Coronary artery (tissue), 2 donors: ENCODE results near the gene CLEC2L.
A peak's percentile ranks its signal among the peaks of the same experiment; 100 is the strongest.

Experiments used
- DNase-seq: peaks from one replicate; pipeline ENCODE4 v3.0.0-alpha.2; 2017; ENCODE audit warnings: low spot score
- H3K27ac ChIP-seq, 2 donors: fragments of 200-600 bp; sonication (generic); one replicate each; pipeline ENCODE4 v1.5.1; 2016 to 2019
- H3K4me3 ChIP-seq: fragments of 200-600 bp; sonication (generic); 2 replicates; pipeline ENCODE4 v1.5.1; 2016; ENCODE audit warnings: mild to moderate bottlenecking, moderate library complexity
- CTCF ChIP-seq: fragments of 200-600 bp; sonication (generic); IDR thresholded peaks from one replicate; pipeline ENCODE4 v1.5.1; 2019; ENCODE audit warnings: antibody characterized with exemption

CLEC2L gene

GRCh38 chr7:139562961-139563565, 39.6 kb downstream of the CLEC2L start:
- TF ChIP-seq CTCF: no peak
- peak; percentile 68 for DNase-seq
- Histone ChIP-seq H3K4me3 (no peak overlapping the region), H3K27ac (no peak overlapping the region)

- DNase-seq: peak; percentile 53
- Histone ChIP-seq H3K4me3 (no peak overlapping the region), H3K27ac (no peak overlapping the region)
- no peak for TF ChIP-seq CTCF
These were observed 40.4 kb downstream of the CLEC2L start for GRCh38 chr7:139563856-139564255.

- no peak overlapping the region for H3K4me3 ChIP-seq
- DNase-seq: peak; percentile 33
- TF ChIP-seq CTCF: no peak
- no peak overlapping the region for H3K27ac ChIP-seq
These were observed 42.6 kb downstream of the CLEC2L start for GRCh38 chr7:139566075-139566474.

- no peak for TF ChIP-seq CTCF
- DNase-seq: peak; percentile 55
- no peak overlapping the region for H3K27ac ChIP-seq
- H3K4me3 ChIP-seq: no peak overlapping the region
These were observed 43.5 kb downstream of the CLEC2L start for GRCh38 chr7:139566736-139567646.

GRCh38 chr7:139567647-139568345, 44.3 kb downstream of the CLEC2L start:
- peak; percentile 38 for DNase-seq
- no peak overlapping the region for H3K4me3 ChIP-seq
- H3K27ac ChIP-seq: no peak overlapping the region
- TF ChIP-seq CTCF: no peak

GRCh38 chr7:139568346-139568675, 44.8 kb downstream of the CLEC2L start:
- DNase-seq: peak; percentile 50
- H3K27ac ChIP-seq: no peak overlapping the region
- H3K4me3 ChIP-seq: no peak overlapping the region
- no peak for TF ChIP-seq CTCF
